ENCODE measurements around the gene MIEN1. TPM values are rescaled to one million over a fixed set of nuclear protein-coding genes. Genes with fewer than 3 reads are reported as not detected.
A peak's percentile ranks its signal among the peaks of the same experiment; 100 is the strongest.

MIEN1 gene
- total and polyA plus RNA-seq, 2 of the 13 experiments (the other 11 are each of a cell fraction or from before 2014, with no cell fraction given), result 40.6 to 56.6 TPM

DNA sequence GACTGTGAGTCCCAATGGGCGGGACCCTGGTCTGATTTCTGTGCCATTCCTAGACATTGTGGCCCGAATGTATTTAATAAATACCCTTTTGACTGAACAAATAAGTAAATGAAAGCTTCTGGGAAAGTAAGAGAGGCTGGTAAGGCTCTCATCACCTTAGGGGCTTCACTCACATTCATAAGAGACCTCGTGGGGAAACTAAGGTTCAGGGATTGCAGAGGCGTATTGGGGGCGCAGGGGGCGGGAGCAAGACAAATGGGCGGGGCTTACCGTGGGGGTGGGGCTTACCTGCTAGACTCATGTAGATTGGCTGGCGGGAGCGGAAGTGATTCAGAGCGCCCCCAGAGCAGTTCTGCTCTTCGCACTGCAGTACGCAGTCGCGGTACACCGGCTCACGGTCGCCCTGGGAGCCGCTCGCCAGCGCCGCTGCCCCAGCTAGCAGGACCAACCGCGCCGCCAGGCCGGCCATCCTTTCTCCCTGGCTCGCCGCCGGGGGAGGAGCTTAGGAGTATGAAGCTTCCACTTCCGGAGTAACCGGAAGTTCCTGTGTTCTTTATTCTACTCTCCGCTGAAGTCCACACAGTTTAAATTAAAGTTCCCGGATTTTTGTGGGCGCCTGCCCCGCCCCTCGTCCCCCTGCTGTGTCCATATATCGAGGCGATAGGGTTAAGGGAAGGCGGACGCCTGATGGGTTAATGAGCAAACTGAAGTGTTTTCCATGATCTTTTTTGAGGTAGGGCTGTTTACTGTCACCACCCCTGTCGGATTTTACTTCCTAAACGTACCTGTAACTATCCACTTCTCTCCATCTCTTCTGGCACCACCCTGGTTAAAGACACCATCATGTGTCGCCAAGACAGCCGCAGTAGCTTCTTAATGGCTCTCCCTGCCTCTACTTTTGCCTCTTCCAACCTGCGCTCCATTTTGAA is 42.5 kb downstream of the MIEN1 start, which contains the start of gene PGAP3 (continued):
- TF ChIP-seq HOXA5 (CRISPR knock-in tag; IDR thresholded peaks at IDR 0.05) (peak; percentile 63; the same call in 1 of the 2 replicates), KLF16 (CRISPR knock-in tag; IDR thresholded peaks at IDR 0.05) (peak in 1 of 2 experiments; percentile 81; a peak in 2 of 4 replicates), TAF1 (CRISPR knock-in tag; IDR thresholded peaks at IDR 0.05) (peak; percentile 90), HHEX (CRISPR knock-in tag; IDR thresholded peaks at IDR 0.05) (no peak), IKZF4 (CRISPR knock-in tag; IDR thresholded peaks at IDR 0.05; ENCODE audit: borderline replicate concordance, low read depth, not compliant biosample characterization) (no peak), REPIN1 (CRISPR knock-in tag; IDR thresholded peaks at IDR 0.05; ENCODE audit: borderline replicate concordance, low read depth) (peak; percentile 86; the same call in 1 of the 2 replicates), PITX1 (CRISPR knock-in tag; IDR thresholded peaks at IDR 0.05) (peak; percentile 63; the same call in 1 of the 2 replicates), GFI1 (CRISPR knock-in tag; IDR thresholded peaks at IDR 0.05; ENCODE audit: borderline replicate concordance) (peak; percentile 21; the same call in 1 of the 2 replicates), RFX1 (IDR thresholded peaks at IDR 0.05) (no peak), POLR2AphosphoS5 (IDR thresholded peaks at IDR 0.05; ENCODE audit: low read depth, low read length) (peak; percentile 79)
- TF ChIP-seq, protein P1, sequence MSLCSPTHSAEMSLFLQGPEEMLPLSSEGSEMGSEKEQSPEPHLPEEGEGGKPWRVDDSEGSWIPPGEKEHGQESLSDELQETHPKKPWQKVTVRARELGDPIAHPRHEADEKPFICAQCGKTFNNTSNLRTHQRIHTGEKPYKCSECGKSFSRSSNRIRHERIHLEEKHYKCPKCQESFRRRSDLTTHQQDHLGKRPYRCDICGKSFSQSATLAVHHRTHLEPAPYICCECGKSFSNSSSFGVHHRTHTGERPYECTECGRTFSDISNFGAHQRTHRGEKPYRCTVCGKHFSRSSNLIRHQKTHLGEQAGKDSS (CRISPR knock-in tag; IDR thresholded peaks at IDR 0.05; ENCODE audit: borderline replicate concordance, low read depth), result 0 out of 2 replicates have a peak, but pooled peaks have one; percentile 24
- TF ChIP-seq, protein P2, sequence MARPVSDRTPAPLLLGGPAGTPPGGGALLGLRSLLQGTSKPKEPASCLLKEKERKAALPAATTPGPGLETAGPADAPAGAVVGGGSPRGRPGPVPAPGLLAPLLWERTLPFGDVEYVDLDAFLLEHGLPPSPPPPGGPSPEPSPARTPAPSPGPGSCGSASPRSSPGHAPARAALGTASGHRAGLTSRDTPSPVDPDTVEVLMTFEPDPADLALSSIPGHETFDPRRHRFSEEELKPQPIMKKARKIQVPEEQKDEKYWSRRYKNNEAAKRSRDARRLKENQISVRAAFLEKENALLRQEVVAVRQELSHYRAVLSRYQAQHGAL (CRISPR knock-in tag; IDR thresholded peaks at IDR 0.05; ENCODE audit: not compliant biosample characterization), result no peak
- TF ChIP-seq, protein P3, sequence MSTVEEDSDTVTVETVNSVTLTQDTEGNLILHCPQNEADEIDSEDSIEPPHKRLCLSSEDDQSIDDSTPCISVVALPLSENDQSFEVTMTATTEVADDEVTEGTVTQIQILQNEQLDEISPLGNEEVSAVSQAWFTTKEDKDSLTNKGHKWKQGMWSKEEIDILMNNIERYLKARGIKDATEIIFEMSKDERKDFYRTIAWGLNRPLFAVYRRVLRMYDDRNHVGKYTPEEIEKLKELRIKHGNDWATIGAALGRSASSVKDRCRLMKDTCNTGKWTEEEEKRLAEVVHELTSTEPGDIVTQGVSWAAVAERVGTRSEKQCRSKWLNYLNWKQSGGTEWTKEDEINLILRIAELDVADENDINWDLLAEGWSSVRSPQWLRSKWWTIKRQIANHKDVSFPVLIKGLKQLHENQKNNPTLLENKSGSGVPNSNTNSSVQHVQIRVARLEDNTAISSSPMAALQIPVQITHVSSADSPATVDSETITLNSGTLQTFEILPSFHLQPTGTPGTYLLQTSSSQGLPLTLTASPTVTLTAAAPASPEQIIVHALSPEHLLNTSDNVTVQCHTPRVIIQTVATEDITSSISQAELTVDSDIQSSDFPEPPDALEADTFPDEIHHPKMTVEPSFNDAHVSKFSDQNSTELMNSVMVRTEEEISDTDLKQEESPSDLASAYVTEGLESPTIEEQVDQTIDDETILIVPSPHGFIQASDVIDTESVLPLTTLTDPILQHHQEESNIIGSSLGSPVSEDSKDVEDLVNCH (CRISPR knock-in tag; IDR thresholded peaks at IDR 0.05), result no peak
- TF ChIP-seq, protein P4, sequence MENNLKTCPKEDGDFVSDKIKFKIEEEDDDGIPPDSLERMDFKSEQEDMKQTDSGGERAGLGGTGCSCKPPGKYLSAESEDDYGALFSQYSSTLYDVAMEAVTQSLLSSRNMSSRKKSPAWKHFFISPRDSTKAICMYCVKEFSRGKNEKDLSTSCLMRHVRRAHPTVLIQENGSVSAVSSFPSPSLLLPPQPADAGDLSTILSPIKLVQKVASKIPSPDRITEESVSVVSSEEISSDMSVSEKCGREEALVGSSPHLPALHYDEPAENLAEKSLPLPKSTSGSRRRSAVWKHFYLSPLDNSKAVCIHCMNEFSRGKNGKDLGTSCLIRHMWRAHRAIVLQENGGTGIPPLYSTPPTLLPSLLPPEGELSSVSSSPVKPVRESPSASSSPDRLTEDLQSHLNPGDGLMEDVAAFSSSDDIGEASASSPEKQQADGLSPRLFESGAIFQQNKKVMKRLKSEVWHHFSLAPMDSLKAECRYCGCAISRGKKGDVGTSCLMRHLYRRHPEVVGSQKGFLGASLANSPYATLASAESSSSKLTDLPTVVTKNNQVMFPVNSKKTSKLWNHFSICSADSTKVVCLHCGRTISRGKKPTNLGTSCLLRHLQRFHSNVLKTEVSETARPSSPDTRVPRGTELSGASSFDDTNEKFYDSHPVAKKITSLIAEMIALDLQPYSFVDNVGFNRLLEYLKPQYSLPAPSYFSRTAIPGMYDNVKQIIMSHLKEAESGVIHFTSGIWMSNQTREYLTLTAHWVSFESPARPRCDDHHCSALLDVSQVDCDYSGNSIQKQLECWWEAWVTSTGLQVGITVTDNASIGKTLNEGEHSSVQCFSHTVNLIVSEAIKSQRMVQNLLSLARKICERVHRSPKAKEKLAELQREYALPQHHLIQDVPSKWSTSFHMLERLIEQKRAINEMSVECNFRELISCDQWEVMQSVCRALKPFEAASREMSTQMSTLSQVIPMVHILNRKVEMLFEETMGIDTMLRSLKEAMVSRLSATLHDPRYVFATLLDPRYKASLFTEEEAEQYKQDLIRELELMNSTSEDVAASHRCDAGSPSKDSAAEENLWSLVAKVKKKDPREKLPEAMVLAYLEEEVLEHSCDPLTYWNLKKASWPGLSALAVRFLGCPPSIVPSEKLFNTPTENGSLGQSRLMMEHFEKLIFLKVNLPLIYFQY (CRISPR knock-in tag; IDR thresholded peaks at IDR 0.05; ENCODE audit: borderline replicate concordance), result peak; percentile 66; the same call in 1 of the 2 replicates
- TF ChIP-seq, protein P5, sequence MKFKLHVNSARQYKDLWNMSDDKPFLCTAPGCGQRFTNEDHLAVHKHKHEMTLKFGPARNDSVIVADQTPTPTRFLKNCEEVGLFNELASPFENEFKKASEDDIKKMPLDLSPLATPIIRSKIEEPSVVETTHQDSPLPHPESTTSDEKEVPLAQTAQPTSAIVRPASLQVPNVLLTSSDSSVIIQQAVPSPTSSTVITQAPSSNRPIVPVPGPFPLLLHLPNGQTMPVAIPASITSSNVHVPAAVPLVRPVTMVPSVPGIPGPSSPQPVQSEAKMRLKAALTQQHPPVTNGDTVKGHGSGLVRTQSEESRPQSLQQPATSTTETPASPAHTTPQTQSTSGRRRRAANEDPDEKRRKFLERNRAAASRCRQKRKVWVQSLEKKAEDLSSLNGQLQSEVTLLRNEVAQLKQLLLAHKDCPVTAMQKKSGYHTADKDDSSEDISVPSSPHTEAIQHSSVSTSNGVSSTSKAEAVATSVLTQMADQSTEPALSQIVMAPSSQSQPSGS (CRISPR knock-in tag; IDR thresholded peaks at IDR 0.05), result peak; percentile 71; the same call in 1 of the 2 replicates
- TF ChIP-seq, protein P6, sequence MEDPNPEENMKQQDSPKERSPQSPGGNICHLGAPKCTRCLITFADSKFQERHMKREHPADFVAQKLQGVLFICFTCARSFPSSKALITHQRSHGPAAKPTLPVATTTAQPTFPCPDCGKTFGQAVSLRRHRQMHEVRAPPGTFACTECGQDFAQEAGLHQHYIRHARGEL (CRISPR knock-in tag; IDR thresholded peaks at IDR 0.05), result no peak
- TF ChIP-seq, protein P7, sequence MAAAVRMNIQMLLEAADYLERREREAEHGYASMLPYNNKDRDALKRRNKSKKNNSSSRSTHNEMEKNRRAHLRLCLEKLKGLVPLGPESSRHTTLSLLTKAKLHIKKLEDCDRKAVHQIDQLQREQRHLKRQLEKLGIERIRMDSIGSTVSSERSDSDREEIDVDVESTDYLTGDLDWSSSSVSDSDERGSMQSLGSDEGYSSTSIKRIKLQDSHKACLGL (CRISPR knock-in tag; IDR thresholded peaks at IDR 0.05), result peak; percentile 18; the same call in 1 of the 2 replicates

Measured in HepG2 (cell line).